Measurements from ENCODE around the gene WNK3.

Gene WNK3

DNA sequence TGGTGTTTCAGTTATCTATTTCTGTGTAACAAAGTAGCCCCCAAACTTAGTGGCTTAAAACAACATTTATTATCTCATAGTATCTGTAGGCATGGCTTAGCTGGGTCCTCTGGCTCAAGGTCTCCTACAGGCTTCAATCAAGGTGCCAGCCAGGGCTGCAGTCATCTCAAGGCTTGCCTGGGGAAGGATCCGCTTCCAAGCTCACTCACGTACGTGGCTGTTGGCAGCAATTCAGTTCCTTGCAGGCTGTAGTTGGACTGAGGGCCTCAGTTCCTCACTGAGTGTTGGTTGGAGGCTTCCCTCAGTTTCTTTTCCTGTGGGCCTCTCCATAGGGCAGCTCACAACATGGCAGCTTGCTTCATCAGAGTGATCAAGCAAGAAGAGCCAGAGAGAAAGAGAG is 184.1 kb downstream of the WNK3 start:
- Histone ChIP-seq H3K27me3 (ENCODE audit: control insufficient read depth in 1 of 2, insufficient read depth in 1 of 2, low read length in 2 of 2) (peaks cover 0 to 3% of the 10 kb centered on the region in 2 experiments), H4K8ac (ENCODE audit: low read length) (no peak overlapping the region), H3K4me3 (ENCODE audit: insufficient read depth in 1 of 2, low read depth in 1 of 2, low read length in 2 of 2) (no peak overlapping the region), H3K36me3 (ENCODE audit: control insufficient read depth in 1 of 2, insufficient read depth in 2 of 2, low read depth in 1 of 2, low read length in 2 of 2) (peaks cover 0 to 3% of the 10 kb centered on the region in 2 experiments), H4K91ac (ENCODE audit: low read length) (no peak overlapping the region), H3K4me1 (ENCODE audit: control insufficient read depth, insufficient read depth, low read depth, low read length) (no peaks in the 10 kb centered on the region), H3K4me2 (ENCODE audit: low read length, poor library complexity, severe bottlenecking) (no peak overlapping the region), H3K9me3 (ENCODE audit: control insufficient read depth, low read length) (no peaks in the 10 kb centered on the region), H2BK120ac (ENCODE audit: low read depth, low read length) (no peak overlapping the region), H3K27ac (ENCODE audit: low read length, poor library complexity, severe bottlenecking) (no peak overlapping the region), H2BK5ac (ENCODE audit: low read depth, low read length, poor library complexity, severe bottlenecking) (no peak overlapping the region), H3K23ac (ENCODE audit: low read length in 2 of 2) (no peak overlapping the region), H3K18ac (ENCODE audit: low read depth in 1 of 2, low read length in 2 of 2) (no peak overlapping the region), H3K14ac (ENCODE audit: low read length in 2 of 2) (no peak overlapping the region), H2AFZ (ENCODE audit: low read depth, low read length) (no peak overlapping the region), H3K9ac (ENCODE audit: low read length) (no peak overlapping the region), H2BK15ac (ENCODE audit: low read depth, poor library complexity, severe bottlenecking) (no peak overlapping the region), H3K79me1 (replicated peaks; ENCODE audit: low read length, poor library complexity, severe bottlenecking) (no peaks in the 10 kb centered on the region), H3K4ac (ENCODE audit: low read depth in 1 of 2, low read length in 2 of 2) (no peak overlapping the region), H2AK5ac (ENCODE audit: low read length, severe bottlenecking) (no peak overlapping the region), H2BK12ac (ENCODE audit: low read length in 2 of 2) (no peak overlapping the region)
- WGBS, result 100% methylated on average over 3 of the region's 3 CpGs
- no peak for DNase-seq

DNA sequence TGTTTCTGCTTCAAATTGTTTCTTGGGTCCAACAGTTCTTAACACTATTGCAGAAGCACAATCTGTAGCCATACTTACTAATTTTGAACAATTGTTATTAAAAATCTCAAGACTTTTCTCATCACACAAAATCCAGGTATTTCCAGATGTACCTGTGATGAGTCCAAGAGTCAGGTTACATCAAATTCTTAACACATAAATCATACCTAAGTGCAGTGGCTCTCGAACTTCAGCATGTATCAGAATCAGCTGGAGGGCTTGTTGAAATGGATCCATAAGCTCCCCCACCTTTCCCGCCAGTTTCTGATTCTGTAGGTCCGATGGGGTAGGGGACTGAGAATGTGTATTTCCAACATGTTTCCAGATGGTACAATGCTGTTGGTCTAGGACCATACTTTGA is 185.4 kb downstream of the WNK3 start:
- Histone ChIP-seq H3K79me1 (replicated peaks; ENCODE audit: low read length, poor library complexity, severe bottlenecking) (no peaks in the 10 kb centered on the region), H2BK12ac (ENCODE audit: low read length in 2 of 2) (no peak overlapping the region), H2BK15ac (ENCODE audit: low read depth, poor library complexity, severe bottlenecking) (no peak overlapping the region), H3K4me1 (ENCODE audit: control insufficient read depth, insufficient read depth, low read depth, low read length) (no peaks in the 10 kb centered on the region), H4K91ac (ENCODE audit: low read length) (no peak overlapping the region), H3K4ac (ENCODE audit: low read depth in 1 of 2, low read length in 2 of 2) (no peak overlapping the region), H4K8ac (ENCODE audit: low read length) (no peak overlapping the region), H2AK5ac (ENCODE audit: low read length, severe bottlenecking) (no peak overlapping the region), H3K14ac (ENCODE audit: low read length in 2 of 2) (no peak overlapping the region), H3K27me3 (ENCODE audit: control insufficient read depth in 1 of 2, insufficient read depth in 1 of 2, low read length in 2 of 2) (peaks cover 0 to 3% of the 10 kb centered on the region in 2 experiments), H3K9ac (ENCODE audit: low read length) (no peak overlapping the region), H3K9me3 (ENCODE audit: control insufficient read depth, low read length) (no peaks in the 10 kb centered on the region), H3K36me3 (ENCODE audit: control insufficient read depth in 1 of 2, insufficient read depth in 2 of 2, low read depth in 1 of 2, low read length in 2 of 2) (peaks cover 0 to 3% of the 10 kb centered on the region in 2 experiments), H2BK120ac (ENCODE audit: low read depth, low read length) (no peak overlapping the region), H2BK5ac (ENCODE audit: low read depth, low read length, poor library complexity, severe bottlenecking) (no peak overlapping the region), H3K4me2 (ENCODE audit: low read length, poor library complexity, severe bottlenecking) (no peak overlapping the region), H3K23ac (ENCODE audit: low read length in 2 of 2) (no peak overlapping the region), H3K18ac (ENCODE audit: low read depth in 1 of 2, low read length in 2 of 2) (no peak overlapping the region), H3K27ac (ENCODE audit: low read length, poor library complexity, severe bottlenecking) (no peak overlapping the region), H3K4me3 (ENCODE audit: insufficient read depth in 1 of 2, low read depth in 1 of 2, low read length in 2 of 2) (no peak overlapping the region), H2AFZ (ENCODE audit: low read depth, low read length) (no peak overlapping the region)
- DNase-seq, result no peak
- WGBS, result 89% methylated on average over 3 of the region's 3 CpGs

DNA sequence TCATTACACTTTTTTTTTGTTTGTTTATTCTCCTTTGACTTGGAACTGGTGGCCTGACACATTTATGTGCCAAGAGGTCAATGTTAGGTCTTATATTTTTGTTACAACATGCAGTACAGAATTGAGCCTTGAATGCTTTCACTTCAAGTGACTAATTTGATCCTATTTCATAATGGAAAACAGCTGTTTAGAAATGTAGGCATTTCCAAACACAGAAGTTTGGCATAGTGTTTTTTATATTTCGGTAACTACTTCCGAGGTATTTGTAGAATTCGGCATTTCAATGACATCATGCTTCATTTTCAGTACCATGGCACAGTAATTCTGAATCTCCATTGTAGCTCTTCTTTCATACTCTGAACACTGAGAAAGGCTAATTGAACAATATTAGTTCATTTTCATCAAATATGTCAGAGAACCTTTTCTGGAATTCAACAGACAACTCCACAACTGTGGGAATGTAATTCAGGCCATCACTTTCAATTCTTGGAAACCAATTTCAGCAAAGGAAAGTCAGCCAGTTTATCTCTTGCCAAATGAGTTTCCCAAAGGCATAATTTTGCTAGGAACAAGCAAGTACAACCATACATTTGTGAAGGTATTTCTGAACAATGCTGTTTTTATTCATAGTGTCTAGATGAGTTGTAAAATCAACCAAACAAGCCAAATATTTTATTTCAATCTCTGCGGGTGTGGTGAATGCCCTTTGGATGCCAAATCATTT is 186.2 kb downstream of the WNK3 start:
- no peaks in the 10 kb centered on the region for H3K79me1 ChIP-seq (replicated peaks; ENCODE audit: low read length, poor library complexity, severe bottlenecking)
- no peak overlapping the region for H4K91ac ChIP-seq (ENCODE audit: low read length)
- WGBS, result 96% methylated on average over 4 of the region's 4 CpGs
- no peak overlapping the region for H3K9ac ChIP-seq (ENCODE audit: low read length)
- peaks cover 0 to 3% of the 10 kb centered on the region in 2 experiments for H3K27me3 ChIP-seq (ENCODE audit: control insufficient read depth in 1 of 2, insufficient read depth in 1 of 2, low read length in 2 of 2)
- no peak overlapping the region for H4K8ac ChIP-seq (ENCODE audit: low read length)
- no peaks in the 10 kb centered on the region for H3K4me1 ChIP-seq (ENCODE audit: control insufficient read depth, insufficient read depth, low read depth, low read length)
- H3K27ac ChIP-seq (ENCODE audit: low read length, poor library complexity, severe bottlenecking), result no peak overlapping the region
- no peak overlapping the region for H2BK5ac ChIP-seq (ENCODE audit: low read depth, low read length, poor library complexity, severe bottlenecking)
- no peak overlapping the region for H3K4me3 ChIP-seq (ENCODE audit: insufficient read depth in 1 of 2, low read depth in 1 of 2, low read length in 2 of 2)
- no peak overlapping the region for H3K4ac ChIP-seq (ENCODE audit: low read depth in 1 of 2, low read length in 2 of 2)
- no peak overlapping the region for H2AFZ ChIP-seq (ENCODE audit: low read depth, low read length)
- H3K36me3 ChIP-seq (ENCODE audit: control insufficient read depth in 1 of 2, insufficient read depth in 2 of 2, low read depth in 1 of 2, low read length in 2 of 2), result peaks cover 0 to 3% of the 10 kb centered on the region in 2 experiments
- no peak overlapping the region for H2BK12ac ChIP-seq (ENCODE audit: low read length in 2 of 2)
- no peak overlapping the region for H2BK15ac ChIP-seq (ENCODE audit: low read depth, poor library complexity, severe bottlenecking)
- H2BK120ac ChIP-seq (ENCODE audit: low read depth, low read length), result no peak overlapping the region
- H3K18ac ChIP-seq (ENCODE audit: low read depth in 1 of 2, low read length in 2 of 2), result no peak overlapping the region
- H3K23ac ChIP-seq (ENCODE audit: low read length in 2 of 2), result no peak overlapping the region
- peak; percentile 8 for DNase-seq
- no peaks in the 10 kb centered on the region for H3K9me3 ChIP-seq (ENCODE audit: control insufficient read depth, low read length)
- no peak overlapping the region for H3K4me2 ChIP-seq (ENCODE audit: low read length, poor library complexity, severe bottlenecking)
- H3K14ac ChIP-seq (ENCODE audit: low read length in 2 of 2), result no peak overlapping the region
- no peak overlapping the region for H2AK5ac ChIP-seq (ENCODE audit: low read length, severe bottlenecking)

DNA sequence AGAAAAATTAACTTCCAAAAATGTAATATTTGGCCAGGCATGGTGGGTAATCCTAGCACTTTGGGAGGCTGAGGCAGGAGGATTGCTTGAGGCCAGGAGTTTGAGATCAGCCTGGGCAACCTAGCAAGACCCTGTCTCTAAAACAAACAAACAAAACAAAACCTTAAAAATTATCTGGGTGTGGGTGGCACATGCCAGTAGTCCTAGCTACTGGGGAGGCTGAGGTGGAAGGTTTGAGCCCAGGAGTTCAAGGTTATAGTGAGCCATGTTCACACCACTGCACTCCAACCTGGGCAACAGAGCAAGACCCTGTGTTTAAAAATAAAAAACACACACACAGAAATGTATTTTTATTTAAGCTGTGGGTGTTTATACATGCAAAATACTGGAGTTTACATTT is 186.8 kb downstream of the WNK3 start:
- H3K14ac ChIP-seq (ENCODE audit: low read length in 2 of 2), result no peak overlapping the region
- H3K4me2 ChIP-seq (ENCODE audit: low read length, poor library complexity, severe bottlenecking), result no peak overlapping the region
- H4K91ac ChIP-seq (ENCODE audit: low read length), result no peak overlapping the region
- no peak overlapping the region for H3K18ac ChIP-seq (ENCODE audit: low read depth in 1 of 2, low read length in 2 of 2)
- no peaks in the 10 kb centered on the region for H3K4me1 ChIP-seq (ENCODE audit: control insufficient read depth, insufficient read depth, low read depth, low read length)
- peaks cover 0 to 3% of the 10 kb centered on the region in 2 experiments for H3K36me3 ChIP-seq (ENCODE audit: control insufficient read depth in 1 of 2, insufficient read depth in 2 of 2, low read depth in 1 of 2, low read length in 2 of 2)
- H2BK120ac ChIP-seq (ENCODE audit: low read depth, low read length), result no peak overlapping the region
- no peak overlapping the region for H2AK5ac ChIP-seq (ENCODE audit: low read length, severe bottlenecking)
- H2BK12ac ChIP-seq (ENCODE audit: low read length in 2 of 2), result no peak overlapping the region
- H3K4ac ChIP-seq (ENCODE audit: low read depth in 1 of 2, low read length in 2 of 2), result no peak overlapping the region
- H3K9me3 ChIP-seq (ENCODE audit: control insufficient read depth, low read length), result no peaks in the 10 kb centered on the region
- no peak for DNase-seq
- H2BK5ac ChIP-seq (ENCODE audit: low read depth, low read length, poor library complexity, severe bottlenecking), result no peak overlapping the region
- no peak overlapping the region for H2AFZ ChIP-seq (ENCODE audit: low read depth, low read length)
- H3K27ac ChIP-seq (ENCODE audit: low read length, poor library complexity, severe bottlenecking), result no peak overlapping the region
- H3K4me3 ChIP-seq (ENCODE audit: insufficient read depth in 1 of 2, low read depth in 1 of 2, low read length in 2 of 2), result no peak overlapping the region
- H4K8ac ChIP-seq (ENCODE audit: low read length), result no peak overlapping the region
- no peaks in the 10 kb centered on the region for H3K79me1 ChIP-seq (replicated peaks; ENCODE audit: low read length, poor library complexity, severe bottlenecking)
- no peak overlapping the region for H3K23ac ChIP-seq (ENCODE audit: low read length in 2 of 2)
- no peak overlapping the region for H2BK15ac ChIP-seq (ENCODE audit: low read depth, poor library complexity, severe bottlenecking)
- no peak overlapping the region for H3K9ac ChIP-seq (ENCODE audit: low read length)
- H3K27me3 ChIP-seq (ENCODE audit: control insufficient read depth in 1 of 2, insufficient read depth in 1 of 2, low read length in 2 of 2), result peaks cover 0 to 3% of the 10 kb centered on the region in 2 experiments
